NCI-H524 treated with DMSO at 0.1 percent for 48 hours (cell line): Measurements from ENCODE around the gene HIPK2.
"Not testable (repeated sequence)": the region's sequence is repeated elsewhere in the genome, so short reads cannot be mapped to it uniquely, and the experiment has no call there.

Experiments
- DNase-seq: peaks from one replicate; lab custom pipeline; 2025; lab: John Stamatoyannopoulos, UW

Gene HIPK2

GRCh38 chr7:139623518-139623917 lies 154.3 kb downstream of the HIPK2 start:
- no peak for DNase-seq

- DNase-seq = no peak
These were observed 157.0 kb downstream of the HIPK2 start for GRCh38 chr7:139620676-139621344.

- no peak for DNase-seq
These were observed 158.5 kb downstream of the HIPK2 start for GRCh38 chr7:139619367-139619657.

DNA sequence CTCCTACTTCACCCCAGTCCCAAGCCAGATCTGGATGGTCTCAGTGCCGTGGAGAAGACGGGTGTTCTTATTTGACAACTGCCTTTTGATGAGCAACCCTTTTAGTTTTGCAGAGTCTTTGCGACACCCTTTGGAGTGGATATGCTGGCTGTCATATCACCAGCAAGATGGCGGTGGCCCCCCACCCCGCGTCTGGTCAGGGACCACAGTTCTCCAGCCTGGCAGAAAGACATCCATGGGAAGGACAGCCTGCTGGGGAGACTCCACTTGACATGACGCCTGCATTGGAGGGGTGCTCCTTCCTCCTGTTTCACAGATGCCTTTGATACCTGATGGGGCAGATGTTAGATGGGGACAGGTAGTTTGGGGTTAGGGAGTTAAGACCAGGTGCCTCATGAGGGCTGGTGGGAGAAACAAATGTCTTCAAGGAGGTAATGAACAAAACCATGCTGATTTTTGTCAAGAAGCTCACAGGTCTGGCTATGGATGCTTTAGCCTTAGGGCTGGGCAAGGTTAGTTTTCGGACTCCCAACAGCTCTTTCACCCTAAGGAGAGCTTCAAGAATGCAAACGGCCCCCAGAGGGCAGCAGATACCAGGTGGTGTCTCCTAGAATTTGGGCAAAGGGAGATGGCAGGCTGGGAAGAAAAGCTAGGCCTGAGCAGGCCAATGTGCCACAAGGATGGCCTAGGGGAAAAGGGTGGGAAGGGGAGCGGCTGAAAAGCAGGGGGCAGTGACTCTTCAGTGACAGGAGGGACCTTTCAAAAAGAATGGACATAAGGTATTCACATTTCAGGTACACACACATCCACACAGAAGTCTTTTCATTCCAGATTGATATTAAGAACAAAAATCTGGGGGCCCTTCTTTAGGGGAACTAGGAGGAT lies 159.1 kb downstream of the HIPK2 start:
- no peak for DNase-seq

- no peak for DNase-seq
These were observed 160.7 kb downstream of the HIPK2 start for GRCh38 chr7:139617074-139617473.

GRCh38 chr7:139614886-139615285 lies 162.9 kb downstream of the HIPK2 start:
- no peak for DNase-seq

GRCh38 chr7:139613971-139614411 lies 163.8 kb downstream of the HIPK2 start:
- DNase-seq = no peak

GRCh38 chr7:139611556-139611955 lies 166.2 kb downstream of the HIPK2 start:
- not testable (repeated sequence) for DNase-seq

DNA sequence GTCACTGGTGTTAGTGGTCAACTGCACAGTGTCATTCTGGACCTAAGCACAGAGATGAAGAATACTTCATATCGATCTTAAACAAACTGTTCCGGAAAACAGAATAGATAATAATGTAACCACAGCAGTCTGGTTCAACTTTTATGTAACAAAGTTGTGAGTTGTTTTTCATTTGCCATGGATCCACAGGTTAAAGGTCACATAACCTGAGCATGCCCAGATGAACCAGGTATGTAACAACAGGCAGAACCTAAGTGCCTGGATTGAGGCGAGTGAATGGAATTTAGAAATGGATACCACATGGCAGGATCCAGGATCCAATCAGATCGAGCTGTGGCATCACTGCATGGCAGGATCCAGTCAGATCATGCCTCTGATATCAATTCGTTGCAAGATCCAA lies 167.2 kb downstream of the HIPK2 start:
- no peak for DNase-seq

DNA sequence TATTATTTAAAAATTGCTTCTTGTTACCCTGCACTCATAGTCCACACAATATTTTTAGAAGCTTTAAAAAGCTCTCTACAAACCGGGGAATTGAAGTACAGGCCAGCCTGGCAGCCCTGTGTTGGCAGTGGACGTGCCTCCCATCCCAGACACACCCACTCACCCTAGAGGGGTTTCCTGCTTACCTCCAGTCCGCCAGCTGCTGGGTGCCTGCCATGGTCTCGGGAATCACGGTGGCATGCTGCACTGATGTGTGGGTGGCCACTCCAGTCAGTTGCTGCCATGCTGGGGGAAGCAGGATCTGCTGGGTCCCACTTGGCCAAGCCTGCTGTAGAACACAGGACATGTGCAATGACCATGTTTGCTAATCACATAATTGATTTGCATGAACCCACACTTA lies 173.9 kb downstream of the HIPK2 start:
- DNase-seq = no peak

GRCh38 chr7:139603282-139603681 lies 174.5 kb downstream of the HIPK2 start:
- no peak for DNase-seq

DNA sequence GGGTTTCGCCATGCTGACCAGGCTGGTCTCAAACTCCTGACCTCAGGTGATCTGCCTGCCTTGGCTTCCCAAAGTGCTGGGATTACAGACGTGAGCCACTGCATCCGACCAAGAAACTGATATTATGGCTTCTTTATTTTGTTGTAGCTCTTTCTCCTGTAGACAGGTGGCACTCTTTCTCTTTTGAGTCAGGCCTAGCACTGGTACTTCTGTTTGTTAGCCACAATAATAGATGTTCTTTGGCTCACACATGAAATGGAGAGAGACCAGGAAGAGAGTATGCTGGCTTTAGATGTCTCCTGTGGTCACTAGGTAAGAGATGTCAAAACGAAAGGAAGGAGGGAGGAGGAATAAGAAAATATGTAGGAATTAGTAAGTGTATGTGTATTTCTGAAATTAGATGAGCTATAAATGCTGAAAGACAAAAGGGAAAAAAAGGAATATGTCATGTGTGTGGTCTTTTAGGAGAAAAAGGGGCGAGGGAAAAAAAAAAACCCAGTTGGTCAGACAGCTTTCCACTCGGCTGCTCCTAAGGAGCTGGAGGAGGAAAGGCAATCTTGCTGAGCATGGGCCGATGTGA lies 175.6 kb downstream of the HIPK2 start:
- no peak for DNase-seq

- no peak for DNase-seq
These were observed 176.6 kb downstream of the HIPK2 start for GRCh38 chr7:139601176-139601575.

GRCh38 chr7:139600306-139600705 lies 177.5 kb downstream of the HIPK2 start:
- DNase-seq = no peak

DNA sequence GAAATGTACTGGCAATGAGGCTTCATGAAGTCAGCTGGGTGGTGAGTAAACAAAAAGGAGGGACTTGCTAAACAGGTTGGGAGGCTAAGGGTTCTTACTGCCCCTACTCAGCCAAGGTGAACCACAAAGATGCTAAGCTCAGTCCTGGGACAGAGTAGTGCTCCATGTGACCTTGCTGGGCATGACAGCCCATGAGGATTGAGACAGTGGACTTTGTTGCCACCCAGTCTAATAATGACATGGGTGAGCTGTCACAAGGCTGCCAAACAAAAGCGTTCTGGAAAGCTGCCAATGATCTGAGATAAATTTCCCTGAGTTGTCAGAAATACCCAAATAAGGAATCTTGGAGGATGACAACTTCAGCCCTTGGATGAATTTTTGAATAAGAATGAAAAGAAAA lies 179.2 kb downstream of the HIPK2 start:
- DNase-seq = no peak

DNA sequence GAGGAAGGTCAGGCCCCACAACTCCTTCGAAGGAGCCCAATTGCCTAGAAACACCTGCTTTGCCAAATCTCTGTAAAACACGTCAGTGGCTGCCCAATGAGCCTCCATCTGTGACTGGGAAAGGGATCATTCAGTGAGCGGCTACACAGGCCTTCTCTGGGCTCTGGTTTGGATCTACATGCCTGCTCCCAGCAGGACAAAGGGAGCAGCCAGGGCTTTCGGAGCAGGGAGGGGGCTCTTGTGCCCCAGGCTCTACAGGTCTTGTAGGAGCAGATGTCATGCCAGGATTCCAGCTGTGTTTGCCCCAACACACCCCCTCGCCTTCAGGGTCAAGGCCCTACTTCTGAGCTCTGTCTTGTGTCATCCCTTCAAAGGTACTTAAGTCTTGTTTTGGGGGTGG lies 180.8 kb downstream of the HIPK2 start:
- DNase-seq = no peak

DNA sequence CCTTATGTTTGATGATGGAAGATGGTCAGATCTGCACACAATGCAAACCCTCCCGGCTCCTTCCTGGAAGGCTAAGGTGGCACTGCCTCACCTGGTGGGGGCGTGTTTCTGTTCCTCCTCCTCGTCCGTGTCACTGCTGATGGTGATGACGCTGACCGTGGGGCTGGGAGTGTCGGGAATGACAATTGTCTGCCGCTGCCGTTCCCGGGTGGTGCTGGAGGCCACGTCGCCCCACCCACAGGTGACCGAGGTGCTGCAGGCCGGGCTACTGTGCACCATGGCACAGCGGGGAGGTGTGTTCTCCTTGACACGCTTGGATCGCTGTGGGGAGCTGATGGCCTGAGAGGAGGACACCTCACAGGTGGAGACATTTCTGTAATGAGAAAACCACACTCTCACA lies 181.2 kb downstream of the HIPK2 start:
- DNase-seq = no peak

DNA sequence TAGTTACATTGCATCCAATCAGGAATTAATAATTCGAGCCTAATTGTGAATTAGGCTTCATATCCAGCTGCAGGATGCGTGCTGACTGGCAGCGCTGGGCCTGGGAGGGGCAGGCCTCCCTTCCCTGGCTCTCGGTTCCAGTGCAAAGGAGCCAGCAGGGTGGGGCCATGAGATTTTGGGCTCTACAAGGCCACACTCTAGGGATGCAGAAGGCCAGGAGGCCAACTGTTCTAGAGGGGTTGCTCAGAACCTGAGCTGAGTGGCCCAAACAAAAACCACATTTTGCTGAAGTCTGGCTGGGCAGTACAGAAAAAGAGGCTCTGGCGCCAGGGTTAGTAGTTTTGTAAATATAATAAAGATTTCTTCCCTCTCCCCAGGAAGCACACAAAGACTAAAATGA lies 182.0 kb downstream of the HIPK2 start:
- no peak for DNase-seq

- no peak for DNase-seq
These were observed 182.8 kb downstream of the HIPK2 start for GRCh38 chr7:139594911-139595476.

DNA sequence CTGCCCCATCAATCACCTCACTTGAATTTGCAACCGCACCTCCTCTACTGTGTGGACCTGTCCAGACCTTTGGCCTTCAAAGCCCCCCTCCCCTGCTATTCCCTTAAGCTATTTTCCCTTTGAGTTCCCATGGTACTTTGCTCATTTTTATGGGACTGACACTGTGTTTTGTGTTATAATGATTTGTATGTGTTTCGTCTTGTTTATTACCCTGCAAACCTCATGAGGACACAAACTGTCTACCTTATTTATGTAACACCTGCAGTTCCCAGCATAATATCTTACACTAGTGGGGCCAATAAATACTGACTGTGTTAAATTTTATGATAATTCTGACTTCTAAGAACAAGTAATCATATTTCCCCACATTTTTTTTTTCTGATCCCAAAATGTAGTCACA lies 183.7 kb downstream of the HIPK2 start:
- no peak for DNase-seq

DNA sequence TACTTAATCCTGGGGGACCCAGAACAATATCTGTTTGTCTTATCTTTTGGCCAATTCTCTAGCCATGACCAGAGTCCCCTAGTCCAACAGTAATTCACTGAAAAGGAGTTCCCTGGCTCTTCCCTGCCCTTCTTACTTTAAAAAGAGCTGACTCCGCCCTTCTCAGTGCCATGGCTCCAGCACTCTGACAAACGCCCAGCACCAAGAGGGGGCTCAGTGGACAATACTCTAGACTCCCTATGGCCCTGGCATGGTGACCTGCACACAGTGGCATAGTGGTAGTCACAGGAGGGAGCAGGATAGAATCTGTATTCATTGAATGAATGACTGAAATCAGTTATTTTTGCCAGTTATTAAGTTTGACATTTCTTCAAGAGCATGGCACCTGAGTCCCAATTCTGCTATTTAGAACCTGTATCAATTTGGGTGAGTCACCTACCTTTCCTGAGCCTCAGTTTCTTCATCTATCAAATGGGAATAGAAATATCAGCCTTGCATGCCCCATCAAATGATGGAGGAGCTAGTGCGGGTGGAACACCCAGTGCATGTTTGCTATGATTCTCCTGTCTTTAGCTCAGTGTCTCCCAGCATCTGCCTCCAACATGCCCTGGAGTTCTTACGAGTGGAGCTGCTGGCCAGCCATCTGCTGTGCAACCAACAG lies 184.9 kb downstream of the HIPK2 start:
- no peak for DNase-seq

GRCh38 chr7:139591550-139592195 lies 186.1 kb downstream of the HIPK2 start:
- DNase-seq = no peak
